H1 (cell line): ENCODE data around the gene KCNA5. TPM values are rescaled to one million over a fixed set of nuclear protein-coding genes. Genes with fewer than 3 reads are reported as not detected.

Source experiments
- CTCF ChIA-PET: fragments of 300-600 bp; sonication (Branson Sonifier 250); formaldehyde crosslinking; loops from one replicate; lab custom pipeline; 2021; ENCODE audit not compliant: partially characterized antibody; lab: Charles Lee
- POLR2A ChIA-PET: fragments of 300-600 bp; sonication (Branson Sonifier 250); formaldehyde crosslinking; loops from one replicate; lab custom pipeline; 2021; ENCODE audit warnings: inconsistent platforms; ENCODE audit not compliant: partially characterized antibody; lab: Charles Lee
- DNase-seq, 2 experiments: peaks; one replicate each; pipeline versions ENCODE4 v3.0.0 to v3.0.0-alpha.2; 2010 to 2022; ENCODE audit warnings: low spot score in 2 of 2, low read depth in 1 of 2, mixed read lengths in 1 of 2
- FAIRE-seq: peaks from 2 replicates; lab custom pipeline; 2011; peaks lifted over from hg19 to GRCh38; lab: Jason Lieb, UNC
- H2AFZ ChIP-seq: 2 replicates; pipeline ENCODE4 v1.8.1; 2012; ENCODE audit warnings: low read length, inconsistent platforms
- H2AK5ac ChIP-seq: 2 replicates; pipeline ENCODE4 v1.6.1; 2013; ENCODE audit warnings: low read depth, low read length
- H2BK120ac ChIP-seq: replicated peaks from 2 replicates; pipeline ENCODE3; 2013; ENCODE audit warnings: low read depth, low read length, inconsistent platforms
- H2BK12ac ChIP-seq: 2 replicates; pipeline ENCODE4 v1.6.1; 2013; ENCODE audit warnings: low read depth, low read length
- H2BK15ac ChIP-seq: 2 replicates; pipeline ENCODE4 v1.6.1; 2013; ENCODE audit warnings: low read length
- H2BK20ac ChIP-seq: 2 replicates; pipeline ENCODE4 v1.6.1; 2013; ENCODE audit warnings: low read length
- H2BK5ac ChIP-seq: 2 replicates; pipeline ENCODE4 v1.6.1; 2013; ENCODE audit warnings: low read depth, low read length
- H3K14ac ChIP-seq: 2 replicates; pipeline ENCODE4 v1.6.1; 2013; ENCODE audit warnings: inconsistent platforms; ENCODE audit not compliant: insufficient read length
- H3K18ac ChIP-seq: 2 replicates; pipeline ENCODE4 v1.6.1; 2013; ENCODE audit warnings: low read length; ENCODE audit errors: extremely low read depth
- H3K23ac ChIP-seq: 2 replicates; pipeline ENCODE4 v1.6.1; 2013; ENCODE audit warnings: inconsistent platforms; ENCODE audit not compliant: insufficient read length
- H3K23me2 ChIP-seq: 2 replicates; pipeline ENCODE4 v1.6.1; 2013; ENCODE audit warnings: low read depth, low read length
- H3K27ac ChIP-seq: 2 replicates; pipeline ENCODE4 v1.6.1; 2011; ENCODE audit warnings: low read depth, low read length, inconsistent platforms
- H3K27me3 ChIP-seq, 4 experiments: replicated peaks in 1 of 4; 1 replicate in 1 of 4; 2 replicates in 3 of 4; pipeline versions ENCODE4 v1.6.1 to v1.8.1; 2011 to 2013; ENCODE audit warnings: low read length in 3 of 4, mild to moderate bottlenecking in 3 of 4, inconsistent platforms in 2 of 4, mixed read lengths in 2 of 4, moderate library complexity in 1 of 4; ENCODE audit not compliant: control insufficient read depth in 3 of 4, insufficient read depth in 3 of 4; ENCODE audit errors: extremely low read depth in 1 of 4
- H3K36me3 ChIP-seq, 4 experiments: 2 replicates each; pipeline versions ENCODE4 v1.6.1 to v1.8.1; 2011 to 2013; ENCODE audit warnings: mild to moderate bottlenecking in 4 of 4, low read length in 3 of 4, moderate library complexity in 2 of 4, control low read depth in 1 of 4, inconsistent platforms in 1 of 4; ENCODE audit not compliant: insufficient read depth in 4 of 4, control insufficient read depth in 2 of 4
- H3K4ac ChIP-seq: replicated peaks from 2 replicates; pipeline ENCODE3; 2013; ENCODE audit warnings: low read length, low read depth, mixed read lengths, inconsistent platforms; ENCODE audit not compliant: insufficient read length
- H3K4me1 ChIP-seq, 4 experiments: replicated peaks in 1 of 4; 1 replicate in 1 of 4; 2 replicates in 3 of 4; pipeline versions ENCODE4 v1.6.1 to v1.8.1; 2011 to 2013; ENCODE audit warnings: low read length in 3 of 4, inconsistent platforms in 2 of 4, mixed read lengths in 1 of 4; ENCODE audit not compliant: insufficient read depth in 4 of 4, control insufficient read depth in 3 of 4
- H3K4me2 ChIP-seq, 2 experiments: 2 replicates each; pipeline versions ENCODE4 v1.6.1 to v1.8.1; 2011 to 2013; ENCODE audit warnings: low read depth in 2 of 2, low read length in 2 of 2, control low read depth in 1 of 2, inconsistent platforms in 1 of 2, mild to moderate bottlenecking in 1 of 2; ENCODE audit not compliant: insufficient read depth in 1 of 2
- H3K4me3 ChIP-seq, 4 experiments: fragments of 200-600, 300-600 bp in 1 of 4; sonication (generic), shearing (Covaris generic), sonication (Bioruptor Twin) in 1 of 4; 2 replicates each; pipeline versions ENCODE4 v1.5.1 to v1.8.1; 2011 to 2016; ENCODE audit warnings: low read length in 4 of 4, low read depth in 3 of 4, control low read depth in 2 of 4, inconsistent platforms in 2 of 4, mild to moderate bottlenecking in 2 of 4, mixed read lengths in 1 of 4, moderate library complexity in 1 of 4; ENCODE audit not compliant: insufficient read depth in 2 of 4; ENCODE audit errors: extremely low read depth in 1 of 4
- H3K56ac ChIP-seq: replicated peaks from 2 replicates; pipeline ENCODE3; 2013; ENCODE audit warnings: low read depth, mild to moderate bottlenecking, mixed read lengths, low read length, inconsistent platforms; ENCODE audit not compliant: insufficient read length
- H3K79me1 ChIP-seq: 2 replicates; pipeline ENCODE4 v1.6.1; 2013; ENCODE audit warnings: low read depth, low read length, control low read depth
- H3K79me2 ChIP-seq, 2 experiments: 2 replicates each; pipeline versions ENCODE4 v1.6.1 to v1.8.1; 2012 to 2013; ENCODE audit warnings: low read length in 2 of 2, mild to moderate bottlenecking in 2 of 2, inconsistent platforms in 1 of 2; ENCODE audit not compliant: insufficient read depth in 2 of 2, control insufficient read depth in 1 of 2
- H3K9ac ChIP-seq, 4 experiments: replicated peaks in 1 of 4; 1 replicate in 1 of 4; 2 replicates in 3 of 4; pipeline versions ENCODE4 v1.6.1 to v1.8.1; 2011 to 2013; ENCODE audit warnings: low read depth in 3 of 4, low read length in 3 of 4, control low read depth in 2 of 4, mild to moderate bottlenecking in 2 of 4, moderate library complexity in 2 of 4, inconsistent platforms in 1 of 4; ENCODE audit errors: extremely low read depth in 1 of 4
- H3K9me3 ChIP-seq, 2 experiments: 2 replicates each; pipeline versions ENCODE4 v1.6.1 to v1.8.1; 2012 to 2013; ENCODE audit warnings: mild to moderate bottlenecking in 2 of 2, moderate library complexity in 2 of 2, control low read depth in 1 of 2, inconsistent platforms in 1 of 2, low read depth in 1 of 2, low read length in 1 of 2, mixed read lengths in 1 of 2; ENCODE audit not compliant: insufficient read depth in 2 of 2
- H4K20me1 ChIP-seq, 2 experiments: replicated peaks in 1 of 2; 2 replicates each; pipeline versions ENCODE3 to v1.8.1; 2011 to 2013; ENCODE audit warnings: inconsistent platforms in 2 of 2, low read length in 2 of 2, mild to moderate bottlenecking in 1 of 2; ENCODE audit not compliant: insufficient read depth in 2 of 2, control insufficient read depth in 1 of 2
- H4K5ac ChIP-seq: 2 replicates; pipeline ENCODE4 v1.6.1; 2013; ENCODE audit warnings: low read length, low read depth, mixed read lengths, inconsistent platforms; ENCODE audit not compliant: insufficient read length
- H4K8ac ChIP-seq: 2 replicates; pipeline ENCODE4 v1.8.0; 2013; ENCODE audit warnings: mild to moderate bottlenecking, moderate library complexity, low read length, inconsistent platforms; ENCODE audit not compliant: insufficient read depth; ENCODE audit errors: extremely low read depth
- H4K91ac ChIP-seq: replicated peaks from 2 replicates; pipeline ENCODE3; 2013; ENCODE audit warnings: low read length, mixed read lengths, inconsistent platforms; ENCODE audit not compliant: insufficient read length
- ASH2L ChIP-seq: fragments of 200-600, 300-600 bp; sonication (generic); IDR thresholded peaks from one replicate; pipeline ENCODE4 v1.7.1; 2017; ENCODE audit warnings: low read length
- BCL11A ChIP-seq, 2 experiments: IDR thresholded peaks; one replicate each; pipeline ENCODE4 v1.6.1; 2011; ENCODE audit warnings: low read depth in 2 of 2, low read length in 2 of 2, mild to moderate bottlenecking in 2 of 2
- CBX8 ChIP-seq: fragments of 300-800, 300-1000 bp; sonication (generic); IDR thresholded peaks from 2 replicates; pipeline ENCODE4 v1.7.1; 2016; ENCODE audit warnings: low read depth, low read length, borderline replicate concordance
- CHD2 ChIP-seq: IDR thresholded peaks from 2 replicates; pipeline ENCODE4 v1.6.1; 2012; ENCODE audit warnings: low read length, improper control_type of control experiment
- EP300 ChIP-seq, 2 experiments: IDR thresholded peaks; 1 replicate in 1 of 2; 2 replicates in 1 of 2; pipeline ENCODE4 v1.6.1; 2011 to 2012; ENCODE audit warnings: low read depth in 2 of 2, low read length in 2 of 2, mild to moderate bottlenecking in 2 of 2, borderline replicate concordance in 1 of 2, inconsistent platforms in 1 of 2, moderate library complexity in 1 of 2
- FOSL1 ChIP-seq: IDR thresholded peaks from 2 replicates; pipeline ENCODE4 v1.6.1; 2011; ENCODE audit warnings: mild to moderate bottlenecking, low read depth, low read length, moderate library complexity; ENCODE audit not compliant: insufficient read depth
- GTF2F1 ChIP-seq: IDR thresholded peaks from 2 replicates; pipeline ENCODE4 v1.6.1; 2012; ENCODE audit warnings: low read depth, low read length, improper control_type of control experiment, borderline replicate concordance
- HDAC6 ChIP-seq: IDR thresholded peaks from one replicate; pipeline ENCODE4 v1.7.1; 2012; ENCODE audit warnings: low read depth, mild to moderate bottlenecking, inconsistent platforms, low read length, moderate library complexity
- POLR2AphosphoS5 ChIP-seq: IDR thresholded peaks from 2 replicates; pipeline ENCODE4 v1.6.1; 2011; ENCODE audit warnings: low read depth, low read length
- RBBP5 ChIP-seq: IDR thresholded peaks from 2 replicates; pipeline ENCODE4 v1.7.1; 2012; ENCODE audit warnings: low read depth, mild to moderate bottlenecking, inconsistent platforms, low read length, moderate library complexity, borderline replicate concordance
- SRF ChIP-seq: IDR thresholded peaks from 2 replicates; pipeline ENCODE4 v1.6.1; 2011; ENCODE audit warnings: mild to moderate bottlenecking, low read depth, low read length, moderate library complexity
- WGBS, 2 experiments: shearing (Covaris generic) in 1 of 2; methylation state at CpG; one replicate each; pipeline versions ENCODE4 v1.1.6 to v1.1.7; 2013 to 2015; ENCODE audit warnings: low lambda C conversion rate in 2 of 2, mixed read lengths in 2 of 2, inconsistent platforms in 1 of 2, low coverage in 1 of 2, missing lambda C conversion rate in 1 of 2; ENCODE audit not compliant: insufficient replicate concordance in 2 of 2, insufficient coverage in 1 of 2, insufficient read length in 1 of 2; ENCODE audit errors: extremely low coverage in 1 of 2, missing lambda C conversion rate in 1 of 2; 5-methylcytosine and 5-hydroxymethylcytosine counted together
- polyA plus RNA-seq, 7 experiments: library from polyadenylated mRNA; depleted of rRNA in 3 of 7; stranded (reverse) in 5 of 7; unstranded in 2 of 7; fragments of >200 nt in 5 of 7; fragments of 200-250 nt in 2 of 7; gene quantifications; 1 replicate in 5 of 7; 2 replicates in 1 of 7; 4 replicates in 1 of 7; pipeline versions ENCODE4 v1.2.1 to v1.2.3, GENCODE V29; 2011 to 2013; ENCODE audit warnings: missing spikeins in 2 of 7, mixed read lengths in 2 of 7
- total RNA-seq: library from RNA; stranded (reverse); fragmentation: NEBNext Ultra II Directional; extraction: Animal tissue kit (Norgen Biotek cat#: 25700); gene quantifications from 2 replicates; pipeline ENCODE4 v1.2.1, GENCODE V29; 2021
- TF ChIP-seq, protein P1 (sequence below), 3 experiments: IDR thresholded peaks; 1 replicate in 2 of 3; 2 replicates in 1 of 3; pipeline versions ENCODE4 v1.5.1 to v1.6.1; 2011; ENCODE audit warnings: low read length in 3 of 3, mild to moderate bottlenecking in 3 of 3, inconsistent platforms in 2 of 3, low read depth in 1 of 3, moderate library complexity in 1 of 3; ENCODE audit not compliant: insufficient read depth in 1 of 3; ENCODE audit errors: control extremely low read depth in 1 of 3

KCNA5 gene
- total and polyA plus RNA-seq, 2 of the 8 experiments (the other 6 are each of a cell fraction or from before 2014, with no cell fraction given): 0.20 to 0.29 TPM

DNA sequence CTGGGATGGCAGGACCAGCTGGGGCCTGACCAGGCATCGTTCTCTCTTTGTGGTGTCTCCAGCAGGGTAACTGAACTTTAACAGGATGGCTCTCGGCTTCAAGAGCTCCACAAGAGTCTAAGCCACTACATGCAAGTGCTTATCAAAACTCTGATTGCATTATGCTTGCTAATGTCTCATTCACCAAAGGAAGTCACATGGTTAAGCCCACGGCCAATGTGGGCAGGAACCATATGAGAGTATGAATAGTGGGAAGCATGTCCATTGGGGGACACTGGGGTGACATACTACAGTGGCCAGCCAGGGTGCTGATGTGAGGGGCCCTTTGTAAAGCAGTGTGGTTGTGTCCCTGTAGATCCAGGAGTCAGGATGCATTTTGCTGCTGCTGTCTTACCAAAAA lies 35.0 kb upstream of the KCNA5 start:
- Histone ChIP-seq H2AFZ (no peak overlapping the region), H3K79me2 (no peaks in the 10 kb centered on the region), H3K4me3 (no peak overlapping the region), H2BK12ac (no peak overlapping the region), H3K9ac (no peak overlapping the region), H2BK20ac (no peak overlapping the region), H4K8ac (no peak overlapping the region), H3K23ac (no peak overlapping the region), H4K91ac (no peak overlapping the region), H3K27me3 (no peaks in the 10 kb centered on the region; a peak in 1 of 7 replicates), H3K23me2 (no peaks in the 10 kb centered on the region), H3K36me3 (no peaks in the 10 kb centered on the region), H2BK120ac (no peak overlapping the region), H3K4me1 (no peaks in the 10 kb centered on the region), H3K4ac (no peak overlapping the region), H4K5ac (no peak overlapping the region), H2AK5ac (no peak overlapping the region), H3K18ac (no peak overlapping the region), H3K4me2 (no peak overlapping the region), H3K14ac (no peak overlapping the region), H3K56ac (no peak overlapping the region), H3K27ac (no peak overlapping the region), H4K20me1 (no peaks in the 10 kb centered on the region), H3K79me1 (no peaks in the 10 kb centered on the region), H2BK5ac (no peak overlapping the region), H3K9me3 (no peaks in the 10 kb centered on the region), H2BK15ac (no peak overlapping the region)
- DNase-seq (no peak), FAIRE-seq (no peak)
- ChIA-PET POLR2A (interaction anchor here (1.2 kb wide), 1 partner anchor 9 kb away, joined by 3 read pairs; no protein-coding TSS in a partner anchor), CTCF (interaction anchor here (0.9 kb wide), 2 partner anchors 13 to 153 kb away, joined by 3 read pairs; no protein-coding TSS in a partner anchor)
- 91% methylated on average over 3 of the region's 3 CpGs; no CpG with 5 or more reads in 1 of the 2 experiments for WGBS, 2 experiments
- TF ChIP-seq POLR2AphosphoS5 (no peak), GTF2F1 (no peak), CHD2 (no peak), HDAC6 (no peak), BCL11A (IDR thresholded peaks at IDR 0.05; ENCODE audit: low read depth in 2 of 2, low read length in 2 of 2) (no peak), SRF (no peak), RBBP5 (no peak), ASH2L (no peak), CBX8 (no peak), FOSL1 (no peak), EP300 (IDR thresholded peaks at IDR 0.05; ENCODE audit: borderline replicate concordance in 1 of 2, low read depth in 2 of 2, low read length in 2 of 2) (no peak)
- TF ChIP-seq, protein P1, sequence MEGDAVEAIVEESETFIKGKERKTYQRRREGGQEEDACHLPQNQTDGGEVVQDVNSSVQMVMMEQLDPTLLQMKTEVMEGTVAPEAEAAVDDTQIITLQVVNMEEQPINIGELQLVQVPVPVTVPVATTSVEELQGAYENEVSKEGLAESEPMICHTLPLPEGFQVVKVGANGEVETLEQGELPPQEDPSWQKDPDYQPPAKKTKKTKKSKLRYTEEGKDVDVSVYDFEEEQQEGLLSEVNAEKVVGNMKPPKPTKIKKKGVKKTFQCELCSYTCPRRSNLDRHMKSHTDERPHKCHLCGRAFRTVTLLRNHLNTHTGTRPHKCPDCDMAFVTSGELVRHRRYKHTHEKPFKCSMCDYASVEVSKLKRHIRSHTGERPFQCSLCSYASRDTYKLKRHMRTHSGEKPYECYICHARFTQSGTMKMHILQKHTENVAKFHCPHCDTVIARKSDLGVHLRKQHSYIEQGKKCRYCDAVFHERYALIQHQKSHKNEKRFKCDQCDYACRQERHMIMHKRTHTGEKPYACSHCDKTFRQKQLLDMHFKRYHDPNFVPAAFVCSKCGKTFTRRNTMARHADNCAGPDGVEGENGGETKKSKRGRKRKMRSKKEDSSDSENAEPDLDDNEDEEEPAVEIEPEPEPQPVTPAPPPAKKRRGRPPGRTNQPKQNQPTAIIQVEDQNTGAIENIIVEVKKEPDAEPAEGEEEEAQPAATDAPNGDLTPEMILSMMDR (IDR thresholded peaks at IDR 0.05; ENCODE audit: control extremely low read depth in 1 of 3, insufficient read depth in 1 of 3, low read depth in 1 of 3, low read length in 3 of 3): no peak
